ENCODE measurements around the gene POLDIP3.

- TF ChIP-seq CTCF (conservative IDR thresholded peaks at IDR 0.05), result no peak
- no peak for TF ChIP-seq ZFX (IDR thresholded peaks at IDR 0.05)
Measured at GRCh38 chr22:42648368-42649245, 33.9 kb upstream of the POLDIP3 start.

Data from C4-2B (cell line).